WERI-Rb-1 (cell line): ENCODE data around the gene KCNQ2.

ENCODE experiments used
- DNase-seq: peaks from one replicate; pipeline ENCODE4 v3.0.0-alpha.2; 2020
- H3K27ac ChIP-seq: fragments of 250-450 bp; sonication (Bioruptor Pico); 2 replicates; pipeline ENCODE4 v1.5.1; 2020; ENCODE audit warnings: mild to moderate bottlenecking, moderate library complexity
- H3K27me3 ChIP-seq: fragments of 250-450 bp; sonication (Bioruptor Pico); 2 replicates; pipeline ENCODE4 v1.5.1; 2021; ENCODE audit warnings: mild to moderate bottlenecking, low read depth, moderate library complexity; ENCODE audit not compliant: insufficient read depth, severe bottlenecking
- H3K36me3 ChIP-seq: fragments of 250-450 bp; sonication (Bioruptor Pico); 2 replicates; pipeline ENCODE4 v1.5.1; 2020; ENCODE audit warnings: mild to moderate bottlenecking, moderate library complexity
- H3K4me3 ChIP-seq: 2 replicates; pipeline ENCODE4 v1.5.1; 2011; ENCODE audit warnings: low read depth, mild to moderate bottlenecking, control low read depth, low read length
- H3K9me3 ChIP-seq: fragments of 250-450 bp; sonication (Bioruptor Pico); 2 replicates; pipeline ENCODE4 v1.5.1; 2021; ENCODE audit warnings: mild to moderate bottlenecking, moderate library complexity; ENCODE audit not compliant: severe bottlenecking
- TF ChIP-seq, protein P1 (sequence below): IDR thresholded peaks from 2 replicates; pipeline ENCODE4 v1.5.1; 2011; ENCODE audit warnings: low read depth, mild to moderate bottlenecking, control low read depth, inconsistent platforms, low read length

KCNQ2 gene

GRCh38 chr20:63488315-63489251 lies 16.1 kb upstream of the KCNQ2 start:
- Histone ChIP-seq H3K9me3 (no peaks in the 10 kb centered on the region), H3K4me3 (no peak overlapping the region), H3K27me3 (no peaks in the 10 kb centered on the region), H3K36me3 (peaks cover 53% of the 10 kb centered on the region), H3K27ac (no peak overlapping the region)
- TF ChIP-seq, protein P1, sequence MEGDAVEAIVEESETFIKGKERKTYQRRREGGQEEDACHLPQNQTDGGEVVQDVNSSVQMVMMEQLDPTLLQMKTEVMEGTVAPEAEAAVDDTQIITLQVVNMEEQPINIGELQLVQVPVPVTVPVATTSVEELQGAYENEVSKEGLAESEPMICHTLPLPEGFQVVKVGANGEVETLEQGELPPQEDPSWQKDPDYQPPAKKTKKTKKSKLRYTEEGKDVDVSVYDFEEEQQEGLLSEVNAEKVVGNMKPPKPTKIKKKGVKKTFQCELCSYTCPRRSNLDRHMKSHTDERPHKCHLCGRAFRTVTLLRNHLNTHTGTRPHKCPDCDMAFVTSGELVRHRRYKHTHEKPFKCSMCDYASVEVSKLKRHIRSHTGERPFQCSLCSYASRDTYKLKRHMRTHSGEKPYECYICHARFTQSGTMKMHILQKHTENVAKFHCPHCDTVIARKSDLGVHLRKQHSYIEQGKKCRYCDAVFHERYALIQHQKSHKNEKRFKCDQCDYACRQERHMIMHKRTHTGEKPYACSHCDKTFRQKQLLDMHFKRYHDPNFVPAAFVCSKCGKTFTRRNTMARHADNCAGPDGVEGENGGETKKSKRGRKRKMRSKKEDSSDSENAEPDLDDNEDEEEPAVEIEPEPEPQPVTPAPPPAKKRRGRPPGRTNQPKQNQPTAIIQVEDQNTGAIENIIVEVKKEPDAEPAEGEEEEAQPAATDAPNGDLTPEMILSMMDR, result no peak
- DNase-seq, result no peak

DNA sequence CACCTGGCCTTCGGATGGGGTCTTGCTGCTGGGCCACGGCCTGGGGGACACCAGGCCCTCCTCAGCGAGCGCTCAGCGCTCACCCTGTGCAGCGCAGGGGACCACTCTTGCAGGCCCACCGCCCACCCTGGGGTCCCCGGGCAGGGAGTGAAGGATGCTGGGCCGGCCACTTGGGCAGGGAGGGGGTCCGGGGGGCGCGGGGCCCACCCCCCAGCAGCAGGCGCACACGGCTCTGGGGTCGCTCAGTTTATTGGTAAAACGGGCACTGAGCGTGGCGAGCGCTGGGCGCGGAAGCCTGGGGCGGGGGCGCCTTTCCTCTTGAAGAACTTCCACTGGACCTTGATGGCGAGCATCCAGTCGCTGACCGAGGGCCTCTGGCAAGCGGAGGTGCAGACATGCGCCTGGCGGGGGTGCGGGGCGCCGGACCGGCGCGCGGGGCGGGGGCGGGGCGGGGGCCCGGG lies 15.4 kb upstream of the KCNQ2 start:
- H3K4me3 ChIP-seq, result no peak overlapping the region
- DNase-seq, result no peak
- peaks cover 46% of the 10 kb centered on the region for H3K36me3 ChIP-seq
- no peak overlapping the region for H3K27ac ChIP-seq
- no peaks in the 10 kb centered on the region for H3K27me3 ChIP-seq
- no peaks in the 10 kb centered on the region for H3K9me3 ChIP-seq
- TF ChIP-seq, protein P1, result no peak

DNA sequence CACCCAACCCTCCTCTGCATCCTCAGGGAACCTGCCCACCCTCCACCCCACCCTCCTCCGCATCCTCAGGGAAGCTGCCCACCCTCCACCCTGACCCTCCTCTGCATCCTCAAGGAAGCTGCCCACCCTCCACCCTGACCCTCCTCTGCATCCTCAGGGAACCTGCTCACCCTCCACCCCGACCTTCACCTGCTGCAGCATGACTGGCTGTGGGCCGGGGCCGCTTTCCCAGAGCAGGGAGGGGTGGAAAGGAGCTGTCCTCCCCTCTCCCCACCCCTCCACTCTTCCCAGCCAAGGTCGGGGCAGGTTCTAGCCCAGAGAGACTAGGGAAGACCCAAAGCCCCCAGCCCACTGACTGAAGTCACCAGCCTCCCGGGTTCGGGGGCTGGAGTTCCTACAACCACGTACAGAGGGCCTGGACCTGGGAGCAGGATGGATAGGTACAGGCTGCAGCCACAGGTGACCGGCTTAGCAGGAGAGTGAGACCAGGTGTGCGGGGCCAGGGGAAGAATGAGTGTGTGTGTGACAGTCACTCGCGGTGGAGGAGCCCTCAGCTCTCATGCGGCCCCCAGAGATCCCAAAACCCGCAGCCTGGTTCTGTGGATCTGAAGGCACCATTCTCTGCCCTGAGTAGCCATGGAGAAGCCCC lies 14.8 kb upstream of the KCNQ2 start:
- H3K27ac ChIP-seq, result no peak overlapping the region
- no peaks in the 10 kb centered on the region for H3K27me3 ChIP-seq
- TF ChIP-seq, protein P1, result no peak
- no peak for DNase-seq
- no peak overlapping the region for H3K4me3 ChIP-seq
- peaks cover 40% of the 10 kb centered on the region for H3K36me3 ChIP-seq
- no peaks in the 10 kb centered on the region for H3K9me3 ChIP-seq

GRCh38 chr20:63486300-63486855 lies 13.9 kb upstream of the KCNQ2 start:
- Histone ChIP-seq H3K27ac (no peak overlapping the region), H3K27me3 (no peaks in the 10 kb centered on the region), H3K9me3 (no peaks in the 10 kb centered on the region), H3K36me3 (peaks cover 36% of the 10 kb centered on the region), H3K4me3 (no peak overlapping the region)
- DNase-seq, result no peak
- TF ChIP-seq, protein P1, result no peak

DNA sequence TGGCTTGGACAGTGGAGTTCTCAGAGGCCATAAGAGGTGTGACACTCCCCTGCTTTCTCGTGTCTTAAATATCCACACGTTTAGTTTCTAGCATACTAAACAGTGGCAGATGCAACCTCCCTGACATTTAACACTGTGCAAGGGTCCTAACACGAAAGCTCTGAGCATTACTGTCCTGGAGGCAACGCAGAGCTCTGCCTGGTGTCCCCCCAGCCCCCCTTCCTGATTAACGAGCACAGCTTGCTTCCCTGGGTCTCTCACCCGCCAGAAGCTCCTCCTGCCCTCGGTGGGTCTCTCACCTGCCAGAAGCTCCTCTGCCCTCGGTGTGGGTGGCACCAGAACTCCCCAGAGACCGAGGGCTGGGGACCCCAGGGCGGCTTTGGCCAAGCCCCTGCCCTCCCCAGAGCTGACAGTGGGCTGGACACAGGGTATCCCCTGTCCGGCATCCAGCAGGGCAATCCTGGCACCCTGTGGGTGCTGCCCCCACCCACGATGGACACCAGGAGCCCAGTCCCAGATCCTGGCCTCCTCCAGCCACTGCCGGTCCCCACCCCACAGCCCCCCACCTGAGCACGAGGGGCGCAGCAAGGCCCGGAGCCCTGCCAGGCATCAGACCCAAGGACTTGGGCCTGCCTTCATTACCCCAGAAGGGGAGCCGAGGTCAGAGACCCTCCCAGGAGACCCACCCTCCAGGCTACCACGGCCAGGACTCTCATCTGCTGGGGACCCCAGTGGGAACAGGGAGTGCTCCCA lies 12.4 kb upstream of the KCNQ2 start:
- Histone ChIP-seq H3K4me3 (no peak overlapping the region), H3K36me3 (peaks cover 21% of the 10 kb centered on the region), H3K27ac (no peak overlapping the region), H3K9me3 (no peaks in the 10 kb centered on the region), H3K27me3 (no peaks in the 10 kb centered on the region)
- TF ChIP-seq, protein P1, result no peak
- DNase-seq, result no peak
